H9 (cell line): Measurements from ENCODE around the gene RPL22. TPM values are rescaled to one million over a fixed set of nuclear protein-coding genes. Genes with fewer than 3 reads are reported as not detected.
A peak's percentile ranks its signal among the peaks of the same experiment; 100 is the strongest.

ENCODE experiments used
- DNase-seq: peaks from one replicate; pipeline ENCODE4 v3.0.0-alpha.2; 2017
- H2AFZ ChIP-seq: one replicate; pipeline ENCODE4 v1.6.1; 2013; ENCODE audit warnings: mild to moderate bottlenecking, low read length, control low read depth, moderate library complexity
- H2AK5ac ChIP-seq: 2 replicates; pipeline ENCODE4 v1.6.1; 2013; ENCODE audit warnings: low read length, control low read depth, mixed read lengths; ENCODE audit not compliant: insufficient read length
- H2BK120ac ChIP-seq: one replicate; pipeline ENCODE4 v1.6.1; 2013; ENCODE audit warnings: low read depth, mild to moderate bottlenecking, low read length, control low read depth, inconsistent platforms; ENCODE audit not compliant: poor library complexity, severe bottlenecking
- H2BK12ac ChIP-seq: 2 replicates; pipeline ENCODE4 v1.6.1; 2013; ENCODE audit warnings: low read length, control low read depth, mixed read lengths, low read depth; ENCODE audit not compliant: insufficient read length
- H2BK15ac ChIP-seq: 2 replicates; pipeline ENCODE4 v1.6.1; 2013; ENCODE audit warnings: low read depth, low read length, control low read depth
- H2BK20ac ChIP-seq: one replicate; pipeline ENCODE4 v1.6.1; 2013; ENCODE audit warnings: low read depth, mild to moderate bottlenecking, low read length, control low read depth, inconsistent platforms; ENCODE audit not compliant: poor library complexity, severe bottlenecking
- H2BK5ac ChIP-seq: 2 replicates; pipeline ENCODE4 v1.6.1; 2013; ENCODE audit warnings: low read length, control low read depth, mixed read lengths; ENCODE audit not compliant: insufficient read length
- H3K14ac ChIP-seq: 2 replicates; pipeline ENCODE4 v1.6.1; 2013; ENCODE audit warnings: low read length, control low read depth; ENCODE audit not compliant: insufficient read depth
- H3K18ac ChIP-seq: 2 replicates; pipeline ENCODE4 v1.6.1; 2013; ENCODE audit warnings: low read depth, mild to moderate bottlenecking, mixed read lengths, low read length, control low read depth; ENCODE audit not compliant: insufficient read length
- H3K23ac ChIP-seq: 2 replicates; pipeline ENCODE4 v1.6.1; 2013; ENCODE audit warnings: low read length, control low read depth, mixed read lengths, low read depth; ENCODE audit not compliant: insufficient read length
- H3K23me2 ChIP-seq: 2 replicates; pipeline ENCODE4 v1.6.1; 2013; ENCODE audit warnings: low read depth, mild to moderate bottlenecking, mixed read lengths, low read length, control low read depth; ENCODE audit not compliant: insufficient read length, poor library complexity, severe bottlenecking
- H3K27ac ChIP-seq: 2 replicates; pipeline ENCODE4 v1.5.1; 2013; ENCODE audit warnings: low read length, control low read depth, mixed read lengths, low read depth; ENCODE audit not compliant: insufficient read length
- H3K27me3 ChIP-seq: 2 replicates; pipeline ENCODE4 v1.6.1; 2013; ENCODE audit warnings: low read length, control low read depth, inconsistent platforms; ENCODE audit not compliant: insufficient read depth
- H3K4ac ChIP-seq: 2 replicates; pipeline ENCODE4 v1.6.1; 2013; ENCODE audit warnings: low read depth, mild to moderate bottlenecking, control low read depth, inconsistent platforms, low read length, moderate library complexity
- H3K4me1 ChIP-seq: 2 replicates; pipeline ENCODE4 v1.6.1; 2013; ENCODE audit warnings: low read length, control low read depth, inconsistent platforms; ENCODE audit not compliant: insufficient read depth
- H3K4me2 ChIP-seq: 2 replicates; pipeline ENCODE4 v1.6.1; 2013; ENCODE audit warnings: low read length, control low read depth, mixed read lengths; ENCODE audit not compliant: insufficient read length, insufficient read depth
- H3K56ac ChIP-seq: 2 replicates; pipeline ENCODE4 v1.6.1; 2013; ENCODE audit warnings: low read depth, mild to moderate bottlenecking, mixed read lengths, low read length, control low read depth; ENCODE audit not compliant: insufficient read length
- H3K79me1 ChIP-seq: 2 replicates; pipeline ENCODE4 v1.6.1; 2013; ENCODE audit warnings: low read depth, mild to moderate bottlenecking, moderate library complexity, low read length, control low read depth, inconsistent platforms; ENCODE audit not compliant: insufficient read depth, poor library complexity, severe bottlenecking
- H3K79me2 ChIP-seq: 2 replicates; pipeline ENCODE4 v1.6.1; 2013; ENCODE audit warnings: low read length, control low read depth, inconsistent platforms; ENCODE audit not compliant: insufficient read depth
- H3K9ac ChIP-seq: 2 replicates; pipeline ENCODE4 v1.6.1; 2013; ENCODE audit warnings: low read length, control low read depth, mixed read lengths; ENCODE audit not compliant: insufficient read length; ENCODE audit errors: extremely low read depth
- H3K9me3 ChIP-seq: one replicate; pipeline ENCODE4 v1.6.1; 2013; ENCODE audit warnings: low read depth, low read length, inconsistent platforms; ENCODE audit not compliant: control insufficient read depth
- H3T11ph ChIP-seq: one replicate; pipeline ENCODE4 v1.6.1; 2013; ENCODE audit warnings: mild to moderate bottlenecking, low read length, control low read depth, inconsistent platforms
- H4K20me1 ChIP-seq: one replicate; pipeline ENCODE4 v1.6.1; 2013; ENCODE audit not compliant: control insufficient read depth, insufficient read length, insufficient read depth
- H4K5ac ChIP-seq: 2 replicates; pipeline ENCODE4 v1.6.1; 2013; ENCODE audit warnings: low read depth, mild to moderate bottlenecking, mixed read lengths, low read length, control low read depth; ENCODE audit not compliant: insufficient read length
- H4K8ac ChIP-seq: replicated peaks from 2 replicates; pipeline ENCODE4 v1.6.1; 2013; ENCODE audit warnings: low read length, control low read depth, mixed read lengths, low read depth; ENCODE audit not compliant: insufficient read length
- H4K91ac ChIP-seq: 2 replicates; pipeline ENCODE4 v1.6.1; 2013; ENCODE audit warnings: low read depth, mild to moderate bottlenecking, moderate library complexity, mixed read lengths, low read length, control low read depth; ENCODE audit not compliant: insufficient read length
- H3K27ac Mint-ChIP-seq, 3 experiments: 2 replicates in 2 of 3; 3 replicates in 1 of 3; pipeline ENCODE4 v1.8.0; 2020 to 2021; ENCODE audit warnings: mixed read lengths in 3 of 3, mild to moderate bottlenecking in 1 of 3, moderate library complexity in 1 of 3
- H3K27me3 Mint-ChIP-seq: 2 replicates; pipeline ENCODE4 v1.8.0; 2021; ENCODE audit warnings: low read depth, mild to moderate bottlenecking, moderate library complexity, mixed read lengths
- H3K36me3 Mint-ChIP-seq, 3 experiments: 2 replicates in 2 of 3; 3 replicates in 1 of 3; pipeline ENCODE4 v1.8.0; 2020 to 2021; ENCODE audit warnings: low read depth in 3 of 3, mixed read lengths in 3 of 3; ENCODE audit not compliant: insufficient read depth in 1 of 3
- H3K4me1 Mint-ChIP-seq, 2 experiments: 2 replicates each; pipeline ENCODE4 v1.8.0; 2020; ENCODE audit warnings: mixed read lengths in 2 of 2
- H3K4me3 Mint-ChIP-seq, 2 experiments: 2 replicates in 1 of 2; 3 replicates in 1 of 2; pipeline ENCODE4 v1.8.0; 2020 to 2021; ENCODE audit warnings: mild to moderate bottlenecking in 2 of 2, mixed read lengths in 2 of 2, moderate library complexity in 1 of 2
- H3K9me3 Mint-ChIP-seq, 2 experiments: 2 replicates in 1 of 2; 3 replicates in 1 of 2; pipeline ENCODE4 v1.8.0; 2020; ENCODE audit warnings: mild to moderate bottlenecking in 2 of 2, mixed read lengths in 2 of 2, moderate library complexity in 1 of 2
- WGBS: extraction: QIAGEN DNeasy Blood & Tissue Kit; methylation state at CpG from one replicate; pipeline ENCODE4 v1.1.7; 2013; ENCODE audit warnings: missing lambda C conversion rate, low lambda C conversion rate, mixed read lengths; ENCODE audit not compliant: insufficient read length; ENCODE audit errors: extremely low coverage; 5-methylcytosine and 5-hydroxymethylcytosine counted together
- total RNA-seq: library from RNA; stranded (reverse); gene quantifications from 2 replicates; pipeline ENCODE4 v1.2.1, GENCODE V29; 2021
- TF ChIP-seq, protein P1 (sequence below): fragments of 200-600 bp; sonication (generic); conservative IDR thresholded peaks from 3 replicates; pipeline ENCODE4 v1.8.0; 2021; ENCODE audit warnings: antibody characterized with exemption, mild to moderate bottlenecking

Gene RPL22
- total RNA-seq, 1 experiment from 2014 or later, result 582 TPM

DNA sequence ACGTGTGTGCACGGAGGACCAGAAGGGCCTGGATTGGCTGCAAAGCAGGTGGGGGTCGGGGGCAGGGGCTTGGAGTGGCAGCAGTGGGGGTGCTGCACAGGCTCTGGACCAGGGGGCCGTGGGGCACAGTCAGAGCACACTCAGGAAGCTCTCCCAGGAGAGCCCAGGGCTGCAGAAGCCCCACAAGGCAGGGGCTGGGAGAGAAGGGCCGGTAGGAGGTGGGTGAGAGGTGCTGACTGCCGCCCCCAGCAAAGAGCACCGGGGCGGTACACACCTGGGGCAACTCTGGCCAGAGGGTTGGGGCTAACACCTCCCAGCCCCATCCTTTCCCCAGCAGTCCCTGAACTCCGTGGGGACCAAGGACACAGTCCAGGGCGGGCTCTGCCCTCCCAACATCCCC is 33.2 kb downstream of the RPL22 start:
- Mint-ChIP-seq H3K4me3 (no peak overlapping the region), H3K27ac (peak overlapping the region in 1 of 3 experiments; percentile 79; a peak in 1 of 7 replicates), H3K9me3 (no peaks in the 10 kb centered on the region), H3K27me3 (peaks cover 7% of the 10 kb centered on the region), H3K36me3 (no peaks in the 10 kb centered on the region), H3K4me1 (peaks cover 2 to 16% of the 10 kb centered on the region in 2 experiments)
- Histone ChIP-seq H4K20me1 (no peaks in the 10 kb centered on the region), H3K27ac (no peak overlapping the region), H3K27me3 (no peaks in the 10 kb centered on the region), H3K4me1 (no peaks in the 10 kb centered on the region), H3K79me2 (no peaks in the 10 kb centered on the region), H3K56ac (no peak overlapping the region), H2AFZ (no peak overlapping the region), H3K14ac (no peak overlapping the region; the same call in 1 of the 2 replicates), H4K8ac (no peak overlapping the region), H3K23ac (no peak overlapping the region), H2BK12ac (no peak overlapping the region), H3K23me2 (no peaks in the 10 kb centered on the region), H3K9me3 (no peaks in the 10 kb centered on the region), H2BK20ac (no peak overlapping the region), H3K4me2 (no peak overlapping the region), H3T11ph (no peak overlapping the region), H3K9ac (no peak overlapping the region), H4K91ac (no peak overlapping the region), H2BK120ac (no peak overlapping the region), H2BK5ac (no peak overlapping the region), H4K5ac (no peak overlapping the region), H3K79me1 (no peaks in the 10 kb centered on the region), H2BK15ac (no peak overlapping the region), H2AK5ac (no peak overlapping the region), H3K4ac (no peak overlapping the region), H3K18ac (no peak overlapping the region)
- no peak for DNase-seq
- TF ChIP-seq, protein P1, sequence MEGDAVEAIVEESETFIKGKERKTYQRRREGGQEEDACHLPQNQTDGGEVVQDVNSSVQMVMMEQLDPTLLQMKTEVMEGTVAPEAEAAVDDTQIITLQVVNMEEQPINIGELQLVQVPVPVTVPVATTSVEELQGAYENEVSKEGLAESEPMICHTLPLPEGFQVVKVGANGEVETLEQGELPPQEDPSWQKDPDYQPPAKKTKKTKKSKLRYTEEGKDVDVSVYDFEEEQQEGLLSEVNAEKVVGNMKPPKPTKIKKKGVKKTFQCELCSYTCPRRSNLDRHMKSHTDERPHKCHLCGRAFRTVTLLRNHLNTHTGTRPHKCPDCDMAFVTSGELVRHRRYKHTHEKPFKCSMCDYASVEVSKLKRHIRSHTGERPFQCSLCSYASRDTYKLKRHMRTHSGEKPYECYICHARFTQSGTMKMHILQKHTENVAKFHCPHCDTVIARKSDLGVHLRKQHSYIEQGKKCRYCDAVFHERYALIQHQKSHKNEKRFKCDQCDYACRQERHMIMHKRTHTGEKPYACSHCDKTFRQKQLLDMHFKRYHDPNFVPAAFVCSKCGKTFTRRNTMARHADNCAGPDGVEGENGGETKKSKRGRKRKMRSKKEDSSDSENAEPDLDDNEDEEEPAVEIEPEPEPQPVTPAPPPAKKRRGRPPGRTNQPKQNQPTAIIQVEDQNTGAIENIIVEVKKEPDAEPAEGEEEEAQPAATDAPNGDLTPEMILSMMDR, result no peak
- no CpG with 5 or more reads among the region's 10 CpGs for WGBS
